COR-L47 (cell line): ENCODE data around the gene AKAIN1.

Source experiments
- DNase-seq: peaks from one replicate; lab custom pipeline; 2025; lab: John Stamatoyannopoulos, UW

AKAIN1 gene

GRCh38 chr18:5093902-5094301, 103.2 kb downstream of the AKAIN1 start:
- DNase-seq: no peak
